ENCODE data around the gene PALLD. TPM values are rescaled to one million over a fixed set of nuclear protein-coding genes. Genes with fewer than 3 reads are reported as not detected.

The PALLD gene
- total and polyA plus RNA-seq, 2 of the 8 experiments (the other 6 are each of a cell fraction or from before 2014, with no cell fraction given), result 10.5 to 25.0 TPM

GRCh38 chr4:168522829-168523489 is 26.1 kb downstream of the PALLD start (continued):
- TF ChIP-seq GTF2F1 (IDR thresholded peaks at IDR 0.05; ENCODE audit: borderline replicate concordance, low read depth, low read length) (no peak), RXRA (IDR thresholded peaks at IDR 0.05; ENCODE audit: insufficient read depth, low read depth, low read length) (no peak), KDM1A (IDR thresholded peaks at IDR 0.05; ENCODE audit: borderline replicate concordance, low read length) (no peak), TAF1 (IDR thresholded peaks at IDR 0.05; ENCODE audit: low read depth, low read length) (no peak), BRCA1 (IDR thresholded peaks at IDR 0.05; ENCODE audit: low read depth, low read length) (no peak), HDAC6 (IDR thresholded peaks at IDR 0.05; ENCODE audit: low read depth, low read length) (no peak), CREB1 (IDR thresholded peaks at IDR 0.05) (no peak), CEBPB (IDR thresholded peaks at IDR 0.05; ENCODE audit: low read depth, low read length) (no peak)
- TF ChIP-seq, protein P1, sequence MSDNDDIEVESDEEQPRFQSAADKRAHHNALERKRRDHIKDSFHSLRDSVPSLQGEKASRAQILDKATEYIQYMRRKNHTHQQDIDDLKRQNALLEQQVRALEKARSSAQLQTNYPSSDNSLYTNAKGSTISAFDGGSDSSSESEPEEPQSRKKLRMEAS (IDR thresholded peaks at IDR 0.05), result no peak

Measured in H1 (cell line).